Left cardiac atrium (tissue), 4 donors: ENCODE data around the gene LAMA4. TPM values are rescaled to one million over a fixed set of nuclear protein-coding genes. Genes with fewer than 3 reads are reported as not detected.

ENCODE experiments used
- ATAC-seq, 2 donors: fragments of 200-7000 bp; cut with Tn5 transposase; one replicate each; pipeline ENCODE4 v1.9.1; 2020; ENCODE audit warnings: mild to moderate bottlenecking in 2 of 2, moderate library complexity in 2 of 2
- DNase-seq: peaks from one replicate; pipeline ENCODE4 v3.0.0-alpha.2; 2020
- intact Hi-C, 2 donors: fragments of 100-400 bp; cut with DNase I; formaldehyde crosslinking; loops; one replicate each; pipeline versions ENCODE4 v1.14.1 to v1.15.1; 2022 to 2023
- total RNA-seq, 2 donors: library from RNA; stranded (reverse); fragmentation: NEBNext Ultra II Directional; extraction: Animal tissue kit (Norgen Biotek cat#: 25700); gene quantifications; one replicate each; pipeline ENCODE4 v1.2.1, GENCODE V29; 2021
- donor health status: DM: no; HTN: yes; CAD: no.
- donor health status: DM: no; HTN: yes; CAD: no; lungs with severe emphysema.
- donor health status: DM: yes; HTN: yes; CAD: no.
- donor health status: Dilated cardiomyopathy.

Gene LAMA4
- total RNA-seq, 2 donors from 2014 or later, result 63.7 to 87.8 TPM

- intact Hi-C loops, result no loop called here
- peak in 1 of 2 donors; percentile 50 for ATAC-seq
- DNase-seq, result no peak
These were observed 24.9 kb upstream of the LAMA4 start for GRCh38 chr6:112279031-112279935.

- ATAC-seq (no peak), DNase-seq (no peak)
- intact Hi-C loops, result no loop called here
These were observed 21.0 kb upstream of the LAMA4 start for GRCh38 chr6:112275365-112275764.

GRCh38 chr6:112274774-112275173 is 20.4 kb upstream of the LAMA4 start:
- no peak for DNase-seq
- intact Hi-C loops, result no loop called here
- no peak for ATAC-seq

- ATAC-seq (no peak), DNase-seq (no peak)
- intact Hi-C loops, result no loop called here
These were observed 18.4 kb upstream of the LAMA4 start for GRCh38 chr6:112272799-112273198.

- DNase-seq (no peak), ATAC-seq (no peak)
- intact Hi-C loops, result no loop called here
These were observed 16.4 kb upstream of the LAMA4 start for GRCh38 chr6:112270756-112271155.

GRCh38 chr6:112269979-112270566 is 15.7 kb upstream of the LAMA4 start:
- intact Hi-C loops, result no loop called here
- ATAC-seq (peak in 1 of 2 donors; percentile 48), DNase-seq (no peak)

GRCh38 chr6:112269114-112269513 is 14.7 kb upstream of the LAMA4 start:
- DNase-seq, result no peak
- peak; percentile 54 to 69 for ATAC-seq
- intact Hi-C loops, result no loop called here

GRCh38 chr6:112268654-112269053 is 14.3 kb upstream of the LAMA4 start:
- DNase-seq (no peak), ATAC-seq (peak; percentile 39 to 70)
- intact Hi-C loops, result no loop called here

- no peak for ATAC-seq
- DNase-seq, result no peak
- intact Hi-C loops, result no loop called here
These were observed 13.7 kb upstream of the LAMA4 start for GRCh38 chr6:112268019-112268418.

GRCh38 chr6:112266331-112266730 is 12.0 kb upstream of the LAMA4 start:
- no peak for ATAC-seq
- intact Hi-C loops, result no loop called here
- no peak for DNase-seq

GRCh38 chr6:112259337-112259675 is 4.9 kb upstream of the LAMA4 start:
- ATAC-seq, result peak; percentile 81 to 82
- intact Hi-C loops, result loop anchor here in 1 of 2 donors (10.0 kb wide), 1 partner anchor 75 kb away; no protein-coding TSS in a partner anchor
- DNase-seq, result no peak

GRCh38 chr6:112258642-112259336 is 4.4 kb upstream of the LAMA4 start:
- DNase-seq, result peak; percentile 25
- intact Hi-C loops, result loop anchor here in 1 of 2 donors (10.0 kb wide), 1 partner anchor 74 kb away; no protein-coding TSS in a partner anchor
- peak; percentile 52 to 62 for ATAC-seq

GRCh38 chr6:112257178-112257855 is 3.0 kb upstream of the LAMA4 start:
- ATAC-seq (no peak), DNase-seq (no peak)
- intact Hi-C loops, result loop anchor here in 1 of 2 donors (10.0 kb wide), 1 partner anchor 73 kb away; no protein-coding TSS in a partner anchor

- intact Hi-C loops, result loop anchor here in 1 of 2 donors (10.0 kb wide), 1 partner anchor 70 kb away; no protein-coding TSS in a partner anchor
- ATAC-seq, result peak in 1 of 2 donors; percentile 15
- no peak for DNase-seq
These were observed 554 bp upstream of the LAMA4 start for GRCh38 chr6:112254921-112255320.

GRCh38 chr6:112253498-112253840 is 898 bp downstream of the LAMA4 start:
- ATAC-seq, result peak; percentile 21 to 39
- peak; percentile 25 for DNase-seq
- intact Hi-C loops, result loop anchor here in 1 of 2 donors (10.0 kb wide), 1 partner anchor 69 kb away; no protein-coding TSS in a partner anchor

- ATAC-seq (no peak), DNase-seq (no peak)
- intact Hi-C loops, result loop anchor here in 1 of 2 donors (10.0 kb wide), 1 partner anchor 68 kb away; no protein-coding TSS in a partner anchor
These were observed 1.5 kb downstream of the LAMA4 start for GRCh38 chr6:112252571-112253497.

GRCh38 chr6:112251171-112251875 is 3.0 kb downstream of the LAMA4 start:
- ATAC-seq, result peak; percentile 55 to 56
- intact Hi-C loops, result loop anchor here in 1 of 2 donors (10.0 kb wide), 1 partner anchor 67 kb away; no protein-coding TSS in a partner anchor
- DNase-seq, result peak; percentile 59
